WTC11 (cell line): Measurements from ENCODE around the gene TNNI2. TPM values are rescaled to one million over a fixed set of nuclear protein-coding genes. Genes with fewer than 3 reads are reported as not detected.
A peak's percentile ranks its signal among the peaks of the same experiment; 100 is the strongest.
"Not testable (repeated sequence)": the region's sequence is repeated elsewhere in the genome, so short reads cannot be mapped to it uniquely, and the experiment has no call there.

Experiments
- ATAC-seq: fragments of 200-7000 bp; cut with Tn5 transposase; 2 replicates; pipeline ENCODE4 v1.10.0; 2021; ENCODE audit warnings: mild to moderate bottlenecking, moderate library complexity
- CTCF ChIA-PET: fragments of 300-600 bp; sonication (Branson Sonifier 250); formaldehyde crosslinking; loops from one replicate; lab custom pipeline; 2021; ENCODE audit warnings: antibody characterized with exemption; lab: Charles Lee
- POLR2A ChIA-PET: fragments of 350-600 bp; sonication (Branson Sonifier 250); formaldehyde crosslinking; loops from one replicate; lab custom pipeline; 2021; ENCODE audit warnings: antibody characterized with exemption; lab: Charles Lee
- DNase-seq: peaks from one replicate; pipeline ENCODE4 v3.0.0; 2021; ENCODE audit warnings: low spot score
- H3K27ac Mint-ChIP-seq: 2 replicates; pipeline ENCODE4 v1.8.0; 2021; ENCODE audit warnings: mixed read lengths
- H3K27me3 Mint-ChIP-seq: 2 replicates; pipeline ENCODE4 v1.8.0; 2021; ENCODE audit warnings: low read depth, mild to moderate bottlenecking, moderate library complexity, mixed read lengths
- H3K36me3 Mint-ChIP-seq: 2 replicates; pipeline ENCODE4 v1.8.0; 2021; ENCODE audit warnings: mixed read lengths
- H3K4me1 Mint-ChIP-seq: 2 replicates; pipeline ENCODE4 v1.8.0; 2022; ENCODE audit warnings: mixed read lengths
- H3K4me3 Mint-ChIP-seq: 2 replicates; pipeline ENCODE4 v1.8.0; 2021; ENCODE audit warnings: mild to moderate bottlenecking, moderate library complexity, mixed read lengths
- H3K9me3 Mint-ChIP-seq: 2 replicates; pipeline ENCODE4 v1.8.0; 2021; ENCODE audit warnings: mixed read lengths
- CREM ChIP-seq: sonication (generic); formaldehyde crosslinking; IDR thresholded peaks from 2 replicates; pipeline ENCODE4 v1.8.1; 2022; ENCODE audit warnings: mild to moderate bottlenecking, missing genetic modification reagents, moderate library complexity
- NFYB ChIP-seq: sonication (generic); formaldehyde crosslinking; conservative IDR thresholded peaks from 2 replicates; pipeline ENCODE4 v1.8.0; 2022; ENCODE audit warnings: low read depth, missing genetic modification reagents
- NR2C2 ChIP-seq: sonication (generic); formaldehyde crosslinking; IDR thresholded peaks from 2 replicates; pipeline ENCODE4 v1.8.0; 2022; ENCODE audit warnings: mild to moderate bottlenecking, missing genetic modification reagents
- SOX15 ChIP-seq: fragments of 250-450 bp; sonication (Bioruptor Pico); IDR thresholded peaks from 2 replicates; pipeline ENCODE4 v1.9.0; 2021; ENCODE audit warnings: mild to moderate bottlenecking
- total RNA-seq: library from RNA; stranded (reverse); gene quantifications from 3 replicates; pipeline ENCODE4 v1.2.3, GENCODE V29; 2021
- TF ChIP-seq, protein P1 (sequence below): sonication (generic); formaldehyde crosslinking; IDR thresholded peaks from 2 replicates; pipeline ENCODE4 v1.8.0; 2022; ENCODE audit warnings: mild to moderate bottlenecking, missing genetic modification reagents
- TF ChIP-seq, protein P2 (sequence below): fragments of 250-450 bp; sonication (Bioruptor Pico); IDR thresholded peaks from 2 replicates; pipeline ENCODE4 v1.8.0; 2021; ENCODE audit warnings: mild to moderate bottlenecking
- TF ChIP-seq, protein P3 (sequence below): fragments of 250-450 bp; sonication (Bioruptor Pico); conservative IDR thresholded peaks from 2 replicates; pipeline ENCODE4 v1.9.0; 2021; ENCODE audit warnings: mild to moderate bottlenecking
- TF ChIP-seq, protein P4 (sequence below): sonication (generic); formaldehyde crosslinking; IDR thresholded peaks from 2 replicates; pipeline ENCODE4 v1.8.1; 2023; ENCODE audit warnings: mild to moderate bottlenecking, moderate library complexity, missing genetic modification reagents
- TF ChIP-seq, protein P5 (sequence below): fragments of 200-600 bp; IDR thresholded peaks from 2 replicates; pipeline ENCODE4 v1.8.0; 2022; ENCODE audit warnings: antibody characterized with exemption
- TF ChIP-seq, protein P6 (sequence below): sonication (generic); formaldehyde crosslinking; IDR thresholded peaks from 2 replicates; pipeline ENCODE4 v1.8.1; 2022; ENCODE audit warnings: mild to moderate bottlenecking, missing genetic modification reagents, moderate library complexity, borderline replicate concordance

Gene TNNI2
- total RNA-seq, 1 experiment from 2014 or later, result not detected

DNA sequence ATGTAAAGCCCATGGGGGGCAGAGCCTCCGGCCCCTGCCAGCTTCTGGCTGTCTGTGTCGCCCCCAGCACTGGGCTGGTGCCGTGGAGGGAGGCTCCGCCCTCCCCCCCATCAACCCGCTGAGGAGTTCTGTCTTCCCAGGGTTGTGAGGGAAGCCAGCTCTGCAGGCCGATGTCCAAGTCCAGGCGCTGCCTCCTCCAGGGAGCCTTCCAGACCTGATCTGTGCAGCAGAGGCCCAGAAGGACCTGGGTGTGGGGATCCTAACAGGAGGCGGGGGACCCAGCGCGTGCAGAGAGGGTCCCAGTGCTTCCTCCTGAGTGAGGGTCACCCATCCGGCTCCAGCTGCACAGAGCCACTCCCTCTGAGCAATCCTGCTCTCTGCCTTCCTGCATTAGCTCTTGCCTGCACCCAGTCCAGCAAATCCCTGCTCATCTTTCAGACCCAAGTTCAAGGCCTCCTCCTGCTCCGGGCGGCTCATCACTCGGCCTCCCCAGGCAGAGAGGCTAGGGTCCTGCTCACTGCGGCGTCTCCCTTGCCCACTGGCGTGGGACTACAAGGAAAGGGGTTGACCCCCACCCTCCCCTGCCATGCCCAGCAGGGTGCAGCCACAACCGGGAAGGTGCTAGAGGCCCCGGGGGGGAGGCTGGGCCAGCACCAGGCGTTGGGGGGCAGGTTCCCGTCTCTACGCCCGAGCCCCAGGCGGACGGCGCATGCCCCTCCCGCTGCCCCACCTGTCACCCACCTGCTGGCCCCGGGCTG, 36.5 kb downstream of the TNNI2 start:
- POLR2A ChIA-PET, result no interaction called here
- no peaks in the 10 kb centered on the region for H3K36me3 Mint-ChIP-seq
- H3K4me1 Mint-ChIP-seq, result peaks cover 3% of the 10 kb centered on the region; the same call in 1 of the 2 replicates
- no peak overlapping the region for H3K27ac Mint-ChIP-seq
- CTCF ChIA-PET, result interaction anchor here (0.9 to 6.0 kb wide), 15 partner anchors 8 to 281 kb away, joined by 3 to 69 read pairs (median 8); partner anchors contain the start of genes MRPL23 and SYT8
- ATAC-seq (no peak), DNase-seq (no peak)
- H3K4me3 Mint-ChIP-seq, result no peak overlapping the region
- TF ChIP-seq, protein P1, sequence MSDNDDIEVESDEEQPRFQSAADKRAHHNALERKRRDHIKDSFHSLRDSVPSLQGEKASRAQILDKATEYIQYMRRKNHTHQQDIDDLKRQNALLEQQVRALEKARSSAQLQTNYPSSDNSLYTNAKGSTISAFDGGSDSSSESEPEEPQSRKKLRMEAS (CRISPR knock-in tag), result no peak
- TF ChIP-seq NFYB (CRISPR knock-in tag) (no peak), SOX15 (CRISPR knock-in tag) (no peak), CREM (no peak)
- TF ChIP-seq, protein P2, sequence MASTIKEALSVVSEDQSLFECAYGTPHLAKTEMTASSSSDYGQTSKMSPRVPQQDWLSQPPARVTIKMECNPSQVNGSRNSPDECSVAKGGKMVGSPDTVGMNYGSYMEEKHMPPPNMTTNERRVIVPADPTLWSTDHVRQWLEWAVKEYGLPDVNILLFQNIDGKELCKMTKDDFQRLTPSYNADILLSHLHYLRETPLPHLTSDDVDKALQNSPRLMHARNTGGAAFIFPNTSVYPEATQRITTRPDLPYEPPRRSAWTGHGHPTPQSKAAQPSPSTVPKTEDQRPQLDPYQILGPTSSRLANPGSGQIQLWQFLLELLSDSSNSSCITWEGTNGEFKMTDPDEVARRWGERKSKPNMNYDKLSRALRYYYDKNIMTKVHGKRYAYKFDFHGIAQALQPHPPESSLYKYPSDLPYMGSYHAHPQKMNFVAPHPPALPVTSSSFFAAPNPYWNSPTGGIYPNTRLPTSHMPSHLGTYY (CRISPR knock-in tag), result no peak
- TF ChIP-seq, protein P3, sequence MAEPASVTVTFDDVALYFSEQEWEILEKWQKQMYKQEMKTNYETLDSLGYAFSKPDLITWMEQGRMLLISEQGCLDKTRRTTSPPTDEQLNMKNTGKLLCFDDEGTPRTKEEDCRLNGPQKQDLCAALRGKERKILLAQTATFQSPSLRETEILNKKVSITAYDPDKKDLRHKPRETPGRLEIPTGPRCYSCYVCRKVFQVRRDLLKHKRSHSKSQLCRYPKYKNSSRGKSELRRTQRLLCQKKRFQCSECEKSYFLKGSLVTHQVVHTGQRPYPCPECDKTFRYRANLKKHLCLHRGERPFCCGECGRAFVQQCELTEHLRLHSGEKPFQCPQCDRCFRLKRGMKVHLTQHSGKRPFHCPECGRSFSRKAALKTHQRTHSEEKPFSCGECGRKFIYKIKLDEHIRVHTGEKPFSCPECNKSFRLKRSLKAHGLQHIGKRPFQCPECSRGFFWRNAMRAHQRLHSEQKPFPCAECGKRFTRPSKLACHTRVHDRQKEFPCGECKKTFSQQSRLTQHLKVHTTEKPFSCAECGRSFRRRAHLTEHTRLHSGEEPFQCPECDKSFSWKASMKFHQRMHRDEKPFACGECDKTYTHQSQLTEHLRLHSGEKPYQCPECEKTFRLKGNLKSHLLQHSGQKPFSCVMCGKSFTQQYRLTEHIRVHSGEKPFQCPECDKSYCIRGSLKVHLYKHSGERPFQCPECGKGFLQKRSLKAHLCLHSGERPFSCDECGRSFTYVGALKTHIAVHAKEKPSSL (CRISPR knock-in tag), result no peak
- no peaks in the 10 kb centered on the region for H3K9me3 Mint-ChIP-seq
- H3K27me3 Mint-ChIP-seq, result no peaks in the 10 kb centered on the region; the same call in 1 of the 2 replicates

DNA sequence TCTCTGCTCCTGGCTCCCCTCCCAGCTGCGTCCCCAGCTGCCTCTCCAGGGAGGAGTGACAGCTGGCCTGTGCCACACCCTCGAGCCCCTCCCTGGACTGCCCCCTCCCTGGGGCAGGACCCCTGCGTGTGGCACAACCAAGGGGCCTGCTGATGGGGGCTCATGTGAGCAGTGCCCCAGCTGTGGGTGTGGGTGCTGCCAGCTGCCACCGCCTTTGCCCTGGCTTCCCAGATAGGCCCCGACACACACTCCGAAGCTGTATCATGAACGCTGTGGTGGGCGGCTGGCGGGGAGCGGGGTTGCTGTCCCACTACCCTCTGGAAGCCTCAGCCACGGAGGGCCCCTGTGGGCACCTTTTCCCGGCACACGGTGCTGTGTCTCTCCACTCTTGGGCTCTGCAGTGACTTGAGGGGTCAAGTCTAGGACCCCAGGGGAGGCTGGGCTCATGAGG, 37.1 kb downstream of the TNNI2 start:
- H3K27ac Mint-ChIP-seq, POLR2A ChIA-PET, H3K4me1 Mint-ChIP-seq, ATAC-seq, H3K9me3 Mint-ChIP-seq, H3K4me3 Mint-ChIP-seq, H3K36me3 Mint-ChIP-seq, H3K27me3 Mint-ChIP-seq, DNase-seq: not testable (repeated sequence)
- CTCF ChIA-PET, result interaction anchor here (0.6 to 6.0 kb wide), 43 partner anchors 9 to 329 kb away, joined by 3 to 69 read pairs (median 6); partner anchors contain the start of genes H19, MRPL23, SYT8 and TNNI2

DNA sequence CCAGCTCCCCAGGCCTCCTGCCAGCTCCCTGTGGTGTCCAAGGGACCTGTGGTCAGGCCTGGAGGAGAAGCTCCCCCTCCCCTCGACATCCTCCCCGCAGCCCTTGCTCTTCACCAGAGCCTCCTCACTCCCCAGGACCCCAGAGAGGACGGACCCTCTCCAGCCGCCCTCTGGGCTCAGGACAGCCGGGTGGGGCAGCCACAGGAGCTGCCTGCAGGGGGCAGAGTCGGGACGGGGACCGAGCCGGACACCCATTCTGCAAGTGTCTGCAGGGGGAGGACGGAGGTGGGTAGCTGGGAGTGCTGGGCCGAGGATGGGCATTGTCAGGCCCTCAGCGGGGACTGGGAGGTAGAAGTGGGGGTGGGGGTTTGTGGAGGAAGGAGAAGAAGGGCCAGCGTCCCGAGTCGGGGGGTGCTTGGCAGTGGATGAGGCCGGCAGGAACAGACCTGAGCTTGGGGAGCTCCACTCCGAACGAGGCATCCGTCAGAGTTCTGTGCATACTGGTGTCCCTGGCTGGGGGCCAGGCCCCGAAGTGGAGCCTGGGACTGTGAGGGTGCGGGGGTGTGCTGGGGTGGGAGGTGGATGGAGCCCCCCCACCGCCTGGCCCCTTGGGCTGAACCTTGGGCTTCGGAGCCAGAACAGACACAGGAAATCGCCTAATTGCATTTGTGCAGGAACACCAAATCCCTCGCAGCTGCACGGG, 37.7 kb downstream of the TNNI2 start:
- H3K9me3 Mint-ChIP-seq, result no peaks in the 10 kb centered on the region
- DNase-seq, result peak; percentile 77
- H3K4me1 Mint-ChIP-seq, result 0 out of 2 replicates have a peak, but pooled peaks cover 3% of the 10 kb centered on the region
- ATAC-seq, result peak; percentile 85
- no peak for TF ChIP-seq NR2C2
- TF ChIP-seq, protein P4, sequence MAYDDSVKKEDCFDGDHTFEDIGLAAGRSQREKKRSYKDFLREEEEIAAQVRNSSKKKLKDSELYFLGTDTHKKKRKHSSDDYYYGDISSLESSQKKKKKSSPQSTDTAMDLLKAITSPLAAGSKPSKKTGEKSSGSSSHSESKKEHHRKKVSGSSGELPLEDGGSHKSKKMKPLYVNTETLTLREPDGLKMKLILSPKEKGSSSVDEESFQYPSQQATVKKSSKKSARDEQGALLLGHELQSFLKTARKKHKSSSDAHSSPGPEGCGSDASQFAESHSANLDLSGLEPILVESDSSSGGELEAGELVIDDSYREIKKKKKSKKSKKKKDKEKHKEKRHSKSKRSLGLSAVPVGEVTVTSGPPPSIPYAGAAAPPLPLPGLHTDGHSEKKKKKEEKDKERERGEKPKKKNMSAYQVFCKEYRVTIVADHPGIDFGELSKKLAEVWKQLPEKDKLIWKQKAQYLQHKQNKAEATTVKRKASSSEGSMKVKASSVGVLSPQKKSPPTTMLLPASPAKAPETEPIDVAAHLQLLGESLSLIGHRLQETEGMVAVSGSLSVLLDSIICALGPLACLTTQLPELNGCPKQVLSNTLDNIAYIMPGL, result no peak
- TF ChIP-seq, protein P2 (CRISPR knock-in tag), result no peak
- TF ChIP-seq, protein P5, sequence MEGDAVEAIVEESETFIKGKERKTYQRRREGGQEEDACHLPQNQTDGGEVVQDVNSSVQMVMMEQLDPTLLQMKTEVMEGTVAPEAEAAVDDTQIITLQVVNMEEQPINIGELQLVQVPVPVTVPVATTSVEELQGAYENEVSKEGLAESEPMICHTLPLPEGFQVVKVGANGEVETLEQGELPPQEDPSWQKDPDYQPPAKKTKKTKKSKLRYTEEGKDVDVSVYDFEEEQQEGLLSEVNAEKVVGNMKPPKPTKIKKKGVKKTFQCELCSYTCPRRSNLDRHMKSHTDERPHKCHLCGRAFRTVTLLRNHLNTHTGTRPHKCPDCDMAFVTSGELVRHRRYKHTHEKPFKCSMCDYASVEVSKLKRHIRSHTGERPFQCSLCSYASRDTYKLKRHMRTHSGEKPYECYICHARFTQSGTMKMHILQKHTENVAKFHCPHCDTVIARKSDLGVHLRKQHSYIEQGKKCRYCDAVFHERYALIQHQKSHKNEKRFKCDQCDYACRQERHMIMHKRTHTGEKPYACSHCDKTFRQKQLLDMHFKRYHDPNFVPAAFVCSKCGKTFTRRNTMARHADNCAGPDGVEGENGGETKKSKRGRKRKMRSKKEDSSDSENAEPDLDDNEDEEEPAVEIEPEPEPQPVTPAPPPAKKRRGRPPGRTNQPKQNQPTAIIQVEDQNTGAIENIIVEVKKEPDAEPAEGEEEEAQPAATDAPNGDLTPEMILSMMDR, result peak; percentile 21; the same call in 1 of the 2 replicates
- TF ChIP-seq, protein P6, sequence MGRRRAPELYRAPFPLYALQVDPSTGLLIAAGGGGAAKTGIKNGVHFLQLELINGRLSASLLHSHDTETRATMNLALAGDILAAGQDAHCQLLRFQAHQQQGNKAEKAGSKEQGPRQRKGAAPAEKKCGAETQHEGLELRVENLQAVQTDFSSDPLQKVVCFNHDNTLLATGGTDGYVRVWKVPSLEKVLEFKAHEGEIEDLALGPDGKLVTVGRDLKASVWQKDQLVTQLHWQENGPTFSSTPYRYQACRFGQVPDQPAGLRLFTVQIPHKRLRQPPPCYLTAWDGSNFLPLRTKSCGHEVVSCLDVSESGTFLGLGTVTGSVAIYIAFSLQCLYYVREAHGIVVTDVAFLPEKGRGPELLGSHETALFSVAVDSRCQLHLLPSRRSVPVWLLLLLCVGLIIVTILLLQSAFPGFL (CRISPR knock-in tag), result no peak
- no peak overlapping the region for H3K27ac Mint-ChIP-seq
- no peaks in the 10 kb centered on the region; the same call in 1 of the 2 replicates for H3K27me3 Mint-ChIP-seq
- no peak overlapping the region for H3K4me3 Mint-ChIP-seq
- ChIA-PET POLR2A (no interaction called here), CTCF (interaction anchor here (0.6 to 6.0 kb wide), 64 partner anchors 9 to 431 kb away, joined by 3 to 69 read pairs (median 4); partner anchors contain the start of genes H19, MRPL23, SYT8 and TNNI2)
- H3K36me3 Mint-ChIP-seq, result no peaks in the 10 kb centered on the region
